KMS-11 (cell line): ENCODE measurements around the gene CTDP1.

Source experiments
- H2AFZ ChIP-seq: fragments of 200-600 bp; sonication (generic); 2 replicates; pipeline ENCODE4 v1.6.1; 2016; ENCODE audit warnings: antibody characterized with exemption, mixed run types, low read depth
- H3K27ac ChIP-seq: fragments of 200-600 bp; sonication (generic); 2 replicates; pipeline ENCODE4 v1.6.1; 2016; ENCODE audit warnings: mild to moderate bottlenecking, mixed run types
- H3K27me3 ChIP-seq: fragments of 200-600 bp; sonication (generic); 2 replicates; pipeline ENCODE4 v1.6.1; 2017; ENCODE audit warnings: mild to moderate bottlenecking, low read depth, mixed run types, moderate library complexity; ENCODE audit not compliant: insufficient read depth
- H3K36me3 ChIP-seq: fragments of 200-600 bp; sonication (generic); 2 replicates; pipeline ENCODE4 v1.6.1; 2017; ENCODE audit warnings: mild to moderate bottlenecking, mixed run types; ENCODE audit not compliant: insufficient read depth
- H3K4me1 ChIP-seq: fragments of 200-600 bp; sonication (generic); 2 replicates; pipeline ENCODE4 v1.6.1; 2016; ENCODE audit warnings: mild to moderate bottlenecking, low read depth, mixed run types; ENCODE audit not compliant: poor library complexity, severe bottlenecking
- H3K4me2 ChIP-seq: fragments of 200-600 bp; sonication (generic); 2 replicates; pipeline ENCODE4 v1.7.0; 2016; ENCODE audit warnings: mild to moderate bottlenecking, mixed run types
- H3K4me3 ChIP-seq: fragments of 200-600 bp; sonication (generic); IDR thresholded peaks from 2 replicates; pipeline ENCODE4 v1.6.1; 2017; ENCODE audit warnings: low read depth, low read length, mixed read lengths; ENCODE audit not compliant: insufficient read depth
- H3K79me2 ChIP-seq: fragments of 200-600 bp; sonication (generic); 2 replicates; pipeline ENCODE4 v1.6.1; 2016; ENCODE audit warnings: low read depth, mixed run types; ENCODE audit not compliant: insufficient read depth
- H3K9ac ChIP-seq: fragments of 200-600 bp; sonication (generic); 2 replicates; pipeline ENCODE4 v1.6.1; 2016; ENCODE audit warnings: mild to moderate bottlenecking, mixed run types
- H4K20me1 ChIP-seq: fragments of 200-600 bp; sonication (generic); 2 replicates; pipeline ENCODE4 v1.6.1; 2016; ENCODE audit warnings: mild to moderate bottlenecking, mixed run types; ENCODE audit not compliant: insufficient read depth
- CTCF ChIP-seq: fragments of 200-600 bp; sonication (generic); conservative IDR thresholded peaks from 2 replicates; pipeline ENCODE4 v1.6.1; 2017; ENCODE audit warnings: low read depth, mild to moderate bottlenecking, antibody characterized with exemption, low read length, moderate library complexity, mixed read lengths

The CTDP1 gene

GRCh38 chr18:79668203-79668602, 11.4 kb upstream of the CTDP1 start:
- H3K27ac ChIP-seq = no peak overlapping the region
- H4K20me1 ChIP-seq = no peaks in the 10 kb centered on the region
- no peak for TF ChIP-seq CTCF
- no peaks in the 10 kb centered on the region for H3K27me3 ChIP-seq
- H2AFZ ChIP-seq = no peak overlapping the region
- H3K79me2 ChIP-seq = no peaks in the 10 kb centered on the region
- H3K9ac ChIP-seq = no peak overlapping the region
- H3K36me3 ChIP-seq = no peaks in the 10 kb centered on the region
- no peak overlapping the region for H3K4me2 ChIP-seq
- H3K4me1 ChIP-seq = no peaks in the 10 kb centered on the region
- no peak overlapping the region for H3K4me3 ChIP-seq

- H3K4me1 ChIP-seq = no peaks in the 10 kb centered on the region
- H3K4me3 ChIP-seq = no peak overlapping the region
- no peak overlapping the region for H3K4me2 ChIP-seq
- no peak overlapping the region for H3K27ac ChIP-seq
- no peak overlapping the region for H2AFZ ChIP-seq
- H4K20me1 ChIP-seq = no peaks in the 10 kb centered on the region
- no peaks in the 10 kb centered on the region; the same call in 1 of the 2 replicates for H3K36me3 ChIP-seq
- no peak overlapping the region for H3K9ac ChIP-seq
- no peaks in the 10 kb centered on the region for H3K27me3 ChIP-seq
- no peak for TF ChIP-seq CTCF
- H3K79me2 ChIP-seq = no peaks in the 10 kb centered on the region
These were observed 6.9 kb upstream of the CTDP1 start for GRCh38 chr18:79672490-79673276.

- Histone ChIP-seq H3K27me3 (no peaks in the 10 kb centered on the region), H3K4me1 (peaks cover 17% of the 10 kb centered on the region), H3K9ac (no peak overlapping the region), H4K20me1 (no peaks in the 10 kb centered on the region), H3K79me2 (peaks cover 22% of the 10 kb centered on the region), H3K4me3 (no peak overlapping the region), H2AFZ (no peak overlapping the region), H3K4me2 (no peak overlapping the region), H3K36me3 (no peaks in the 10 kb centered on the region; the same call in 1 of the 2 replicates), H3K27ac (no peak overlapping the region)
- TF ChIP-seq CTCF = no peak
These were observed 2.4 kb upstream of the CTDP1 start for GRCh38 chr18:79677221-79677620.

GRCh38 chr18:79677840-79678239, 1.8 kb upstream of the CTDP1 start:
- H3K4me3 ChIP-seq = no peak overlapping the region
- no peak for TF ChIP-seq CTCF
- H3K9ac ChIP-seq = no peak overlapping the region
- no peaks in the 10 kb centered on the region for H3K27me3 ChIP-seq
- peaks cover 29% of the 10 kb centered on the region for H3K79me2 ChIP-seq
- H4K20me1 ChIP-seq = no peaks in the 10 kb centered on the region
- H3K36me3 ChIP-seq = no peaks in the 10 kb centered on the region; the same call in 1 of the 2 replicates
- no peak overlapping the region for H2AFZ ChIP-seq
- no peak overlapping the region for H3K27ac ChIP-seq
- H3K4me1 ChIP-seq = peaks cover 17% of the 10 kb centered on the region
- H3K4me2 ChIP-seq = peak overlapping the region; percentile 90; the same call in 1 of the 2 replicates
